ENCODE results near the gene FRMPD3.
"Not testable (repeated sequence)": the region's sequence is repeated elsewhere in the genome, so short reads cannot be mapped to it uniquely, and the experiment has no call there.

The FRMPD3 gene

GRCh38 chrX:107448998-107449835 lies at the start of gene FRMPD3:
Gene FRMPD3 (plus strand): TSS chrX:107449652. CDS start chrX:107526589, 76,937 bp downstream.
- no peak for DNase-seq (ENCODE audit: low spot score)

- DNase-seq (ENCODE audit: low spot score), result no peak
Measured at GRCh38 chrX:107420571-107420970, 28.9 kb upstream of the FRMPD3 start.

- no peak for DNase-seq (ENCODE audit: low spot score)
Measured at GRCh38 chrX:107421337-107421861, 28.1 kb upstream of the FRMPD3 start.

DNA sequence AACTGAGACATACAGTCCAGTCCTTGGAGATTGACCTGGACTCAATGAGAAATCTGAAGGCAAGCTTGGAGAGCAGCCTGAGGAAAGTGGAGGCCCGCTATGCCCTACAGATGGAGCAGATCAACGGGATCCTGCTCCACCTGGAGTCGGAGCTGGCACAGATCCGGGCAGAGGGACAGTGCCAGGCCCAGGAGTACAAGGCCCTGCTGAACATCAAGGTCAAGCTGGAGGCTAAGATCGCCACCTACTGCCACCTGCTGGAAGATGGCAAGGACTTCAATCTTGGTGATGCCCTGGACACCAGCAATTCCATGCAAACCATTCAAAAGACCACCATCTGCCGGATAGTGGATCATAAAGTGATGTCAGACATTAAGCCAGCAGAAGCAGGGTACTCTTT lies 20.4 kb upstream of the FRMPD3 start:
- no peak for DNase-seq (ENCODE audit: low spot score)

- no peak for DNase-seq (ENCODE audit: low spot score)
Measured at GRCh38 chrX:107440187-107440586, 9.3 kb upstream of the FRMPD3 start.

- DNase-seq (ENCODE audit: low spot score), result no peak
Measured at GRCh38 chrX:107440692-107441091, 8.8 kb upstream of the FRMPD3 start.

DNA sequence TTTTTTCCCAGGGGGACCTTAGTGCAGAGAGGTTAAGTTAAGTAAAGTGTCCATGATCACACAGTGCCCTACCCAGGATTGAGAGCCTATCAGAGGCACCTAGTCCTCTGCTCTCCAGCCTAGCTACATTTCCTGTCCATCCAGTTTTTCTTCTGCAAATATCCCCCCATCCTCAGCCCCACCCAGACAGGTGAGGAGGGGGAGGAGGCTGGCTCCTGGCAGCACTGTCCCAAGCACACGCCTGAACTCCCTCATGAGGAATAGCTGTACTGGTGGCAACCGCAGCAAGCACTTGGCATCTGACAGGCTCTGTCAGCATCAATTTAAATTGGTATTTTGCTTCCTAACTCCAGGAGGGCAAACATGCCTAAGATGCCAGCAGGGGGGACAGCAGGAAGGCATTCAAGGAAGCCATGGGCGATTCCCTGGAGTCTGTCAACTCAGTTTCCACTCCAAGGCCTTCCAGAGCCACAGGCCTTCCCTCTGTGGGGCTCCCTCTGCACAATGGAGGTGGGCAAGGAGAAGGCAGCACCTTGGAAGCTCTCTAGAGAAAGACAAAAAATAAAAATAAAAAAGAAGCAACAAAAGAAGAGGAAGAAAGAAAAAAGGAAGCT lies 6.4 kb upstream of the FRMPD3 start:
- no peak for DNase-seq (ENCODE audit: low spot score)

GRCh38 chrX:107445146-107445545 lies 4.3 kb upstream of the FRMPD3 start:
- no peak for DNase-seq (ENCODE audit: low spot score)

DNA sequence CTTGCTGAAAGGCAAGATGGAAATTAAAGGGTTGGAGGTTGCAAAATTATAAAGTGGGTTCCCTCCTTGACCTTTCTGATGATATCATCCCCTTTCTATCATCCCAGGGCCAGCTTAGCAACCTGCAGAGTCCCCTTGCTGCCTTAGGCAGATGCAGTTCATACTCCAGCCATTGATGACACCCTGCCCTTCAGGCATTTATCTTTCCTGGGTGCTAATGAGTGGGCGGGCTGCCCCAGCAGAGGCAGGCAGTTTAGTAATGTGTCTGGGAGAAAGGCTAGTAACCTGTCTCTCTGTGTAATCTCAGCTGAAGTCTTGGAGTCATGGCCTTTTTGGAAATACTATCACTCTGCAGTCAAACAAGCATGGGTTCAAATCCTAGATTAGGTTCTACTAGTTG lies 3.8 kb upstream of the FRMPD3 start:
- DNase-seq (ENCODE audit: low spot score), result no peak

- DNase-seq (ENCODE audit: low spot score), result no peak
Measured at GRCh38 chrX:107447642-107448041, 1.8 kb upstream of the FRMPD3 start.

GRCh38 chrX:107448625-107448997 lies 841 bp upstream of the FRMPD3 start:
- no peak for DNase-seq (ENCODE audit: low spot score)

DNA sequence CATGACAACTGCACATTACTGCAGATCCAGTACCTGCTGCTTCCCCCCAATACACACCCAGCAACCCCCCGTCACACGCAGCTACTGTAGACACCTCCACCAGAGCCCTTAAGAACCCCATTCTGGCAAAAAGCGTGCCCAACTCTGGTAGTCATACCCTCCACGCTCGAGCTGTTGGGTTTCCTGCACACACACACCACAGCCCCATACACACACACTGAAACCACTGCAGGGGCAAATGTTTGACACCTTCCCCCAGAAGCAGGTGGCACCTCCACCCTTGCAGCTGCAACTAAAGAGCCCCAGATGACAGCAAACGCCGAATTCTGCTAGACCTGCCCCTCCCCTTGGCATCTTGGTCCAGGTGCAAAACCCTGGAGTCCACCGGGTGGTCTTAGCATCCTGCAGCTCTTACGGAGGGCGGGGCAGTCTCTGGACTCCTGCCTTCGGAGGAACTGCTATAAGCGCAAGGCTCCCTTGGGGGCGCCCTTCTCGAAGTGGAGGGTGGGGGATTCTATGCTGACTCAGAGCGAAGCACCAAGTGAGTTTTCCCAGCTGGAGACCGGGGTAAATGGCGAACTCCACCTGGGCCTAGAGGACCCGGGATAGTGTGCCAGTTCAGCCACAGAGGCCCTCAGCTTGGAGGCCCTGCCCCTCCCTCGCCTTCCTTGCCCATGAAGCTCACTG lies 1.5 kb downstream of the FRMPD3 start:
- no peak for DNase-seq (ENCODE audit: low spot score)

- no peak for DNase-seq (ENCODE audit: low spot score)
Measured at GRCh38 chrX:107451731-107452130, 2.3 kb downstream of the FRMPD3 start.

DNA sequence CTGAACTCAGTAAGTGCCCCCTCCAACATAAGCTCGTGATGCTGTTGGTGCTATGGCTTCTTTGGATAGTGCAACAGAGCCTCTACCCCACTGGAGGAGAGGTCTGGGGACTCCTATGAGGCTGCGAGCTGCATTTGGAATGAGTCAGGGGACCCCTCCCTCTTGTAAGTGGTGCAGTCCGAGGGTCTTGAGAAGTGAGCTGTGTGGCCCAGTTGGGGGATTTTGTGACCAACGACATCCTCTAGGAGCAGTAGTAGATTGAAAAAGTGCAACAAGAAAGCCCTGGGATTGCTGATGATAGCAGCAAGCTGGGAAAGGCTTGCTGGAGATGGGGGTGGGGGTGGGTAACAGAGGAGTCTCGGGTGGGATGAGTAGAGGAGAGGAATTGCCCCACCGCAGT lies 3.1 kb downstream of the FRMPD3 start:
- no peak for DNase-seq (ENCODE audit: low spot score)

DNA sequence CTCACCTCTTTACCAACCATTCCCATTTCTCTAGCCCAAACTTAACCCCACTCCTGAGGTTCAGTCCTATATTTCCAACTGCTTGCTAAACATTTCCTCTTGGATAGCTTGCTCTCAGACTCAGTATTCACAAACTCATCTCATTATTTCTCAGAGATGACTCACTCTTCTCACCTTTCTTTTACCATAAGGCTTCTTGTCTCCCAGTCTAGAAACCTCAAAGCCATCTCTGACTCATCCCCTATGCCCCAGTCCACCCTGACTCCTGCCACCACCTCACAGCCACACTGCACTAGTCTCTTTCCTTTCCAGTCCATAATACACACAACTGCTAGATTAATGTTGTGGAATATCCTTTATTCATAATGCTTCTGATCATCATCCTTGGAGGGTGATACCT lies 4.8 kb downstream of the FRMPD3 start:
- no peak for DNase-seq (ENCODE audit: low spot score)

- no peak for DNase-seq (ENCODE audit: low spot score)
Measured at GRCh38 chrX:107457289-107457688, 7.8 kb downstream of the FRMPD3 start.

GRCh38 chrX:107465932-107466620 lies 16.6 kb downstream of the FRMPD3 start:
- DNase-seq (ENCODE audit: low spot score), result no peak

DNA sequence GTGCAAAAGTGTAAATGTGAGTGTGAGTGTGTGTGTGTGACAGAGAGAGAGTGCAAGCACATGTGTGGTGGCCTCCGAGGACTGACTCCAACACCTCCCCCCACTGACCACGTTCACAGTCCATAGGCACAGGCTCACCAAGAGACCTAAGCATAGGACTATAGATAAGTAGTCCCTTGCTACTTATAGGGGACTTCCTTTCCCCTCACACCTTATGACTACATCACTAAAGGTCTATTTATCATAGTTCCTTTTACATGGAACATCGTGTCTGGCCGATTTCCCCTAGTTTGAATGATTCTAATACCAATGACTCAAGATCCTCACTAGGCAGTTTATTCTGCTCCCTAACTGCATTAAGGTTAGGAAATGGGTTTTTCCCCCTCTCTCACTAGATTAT lies 17.8 kb downstream of the FRMPD3 start:
- DNase-seq (ENCODE audit: low spot score), result no peak

GRCh38 chrX:107470198-107470597 lies 20.7 kb downstream of the FRMPD3 start:
- no peak for DNase-seq (ENCODE audit: low spot score)

DNA sequence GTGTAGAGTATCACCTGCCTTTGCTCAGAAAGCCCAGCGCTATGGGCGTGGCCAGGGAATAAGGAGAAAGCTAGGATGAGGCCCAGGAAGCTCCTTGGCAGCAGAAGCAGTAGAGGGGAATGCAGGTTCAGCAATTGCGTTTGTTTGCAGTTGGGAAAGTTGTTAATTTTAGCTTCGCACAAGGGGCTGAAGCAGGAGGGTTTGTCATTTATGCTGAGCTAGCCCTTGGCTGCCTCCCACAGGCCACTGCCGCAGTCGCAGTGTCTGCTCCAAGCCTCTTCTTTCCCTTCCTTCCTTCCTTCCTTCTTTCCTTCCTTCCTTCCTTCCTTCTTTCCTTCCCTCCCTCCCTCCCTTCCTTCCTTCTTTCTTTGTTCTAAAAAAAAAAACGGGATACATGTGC lies 21.5 kb downstream of the FRMPD3 start:
- no peak for DNase-seq (ENCODE audit: low spot score)

DNA sequence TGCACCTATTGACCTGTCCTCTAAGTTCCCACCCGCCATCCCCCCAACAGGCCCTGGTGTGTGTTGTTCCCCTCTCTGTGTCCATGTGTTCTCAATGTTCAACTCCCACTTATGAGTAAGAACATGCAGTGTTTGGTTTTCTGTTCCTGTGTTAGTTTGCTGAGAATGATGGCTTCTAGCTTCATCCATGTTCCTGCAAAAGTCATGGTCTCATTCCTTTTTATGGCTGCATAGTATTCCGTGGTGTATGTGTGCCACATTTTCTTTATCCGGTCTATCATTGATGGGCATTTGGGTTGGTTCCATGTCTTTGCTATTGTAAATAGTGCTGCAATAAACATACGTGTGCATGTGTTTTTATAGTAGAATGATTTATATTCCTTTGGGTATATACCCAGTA lies 22.0 kb downstream of the FRMPD3 start:
- not testable (repeated sequence) for DNase-seq (ENCODE audit: low spot score)

DNA sequence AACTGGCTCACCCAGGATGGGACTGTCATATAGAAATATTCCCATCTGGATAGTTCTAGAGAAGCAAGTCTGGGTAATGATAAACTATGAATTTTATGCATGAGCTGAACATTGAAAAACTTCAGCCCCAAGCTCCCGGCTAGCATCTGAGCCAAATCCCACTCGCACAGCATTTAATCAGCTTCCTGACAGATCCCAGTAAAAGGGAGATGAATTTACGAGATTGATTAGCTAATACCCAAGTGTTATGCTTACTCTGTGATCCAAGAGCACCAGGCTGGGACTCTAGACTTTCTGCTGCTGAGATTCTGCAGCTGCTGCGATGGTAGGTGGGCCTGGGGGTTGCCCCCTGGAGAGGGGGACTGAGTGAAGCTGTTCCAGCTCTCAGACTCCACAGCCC lies 28.0 kb downstream of the FRMPD3 start:
- no peak for DNase-seq (ENCODE audit: low spot score)
